NT2/D1 (cell line): ENCODE results near the gene PPP1R26.

Experiments used
- DNase-seq: peaks from one replicate; pipeline ENCODE4 v3.0.0-alpha.2; 2011; ENCODE audit warnings: low read depth, low spot score
- H3K27me3 ChIP-seq: 2 replicates; pipeline ENCODE4 v1.6.0; 2011; ENCODE audit warnings: mild to moderate bottlenecking; ENCODE audit not compliant: insufficient read length, insufficient read depth
- H3K36me3 ChIP-seq: 2 replicates; pipeline ENCODE4 v1.6.1; 2011; ENCODE audit warnings: mild to moderate bottlenecking, low read length, mixed read lengths; ENCODE audit not compliant: insufficient read depth, insufficient read length
- H3K4me1 ChIP-seq: 2 replicates; pipeline ENCODE4 v1.5.1; 2011; ENCODE audit not compliant: insufficient read depth, insufficient read length
- H3K4me3 ChIP-seq: 2 replicates; pipeline ENCODE4 v1.5.1; 2011; ENCODE audit warnings: low read depth; ENCODE audit not compliant: insufficient read length
- H3K9ac ChIP-seq: 2 replicates; pipeline ENCODE4 v1.6.0; 2011; ENCODE audit warnings: low read depth; ENCODE audit not compliant: insufficient read length
- H3K9me3 ChIP-seq: 2 replicates; pipeline ENCODE4 v1.5.1; 2011; ENCODE audit warnings: mild to moderate bottlenecking, low read length; ENCODE audit not compliant: insufficient read depth
- SUZ12 ChIP-seq: IDR thresholded peaks from 2 replicates; pipeline ENCODE4 v1.6.1; 2011; ENCODE audit not compliant: insufficient read length, insufficient read depth; ENCODE audit errors: extremely low read depth
- YY1 ChIP-seq: IDR thresholded peaks from 2 replicates; pipeline ENCODE4 v1.6.1; 2011; ENCODE audit not compliant: insufficient read length, insufficient read depth
- ZNF274 ChIP-seq: IDR thresholded peaks from 2 replicates; pipeline ENCODE4 v1.6.1; 2011; ENCODE audit warnings: mild to moderate bottlenecking, low read depth, low read length

Gene PPP1R26

GRCh38 chr9:135504262-135505243, 25.0 kb downstream of the PPP1R26 start:
- DNase-seq: no peak
- Histone ChIP-seq H3K4me1 (peaks cover 36% of the 10 kb centered on the region), H3K27me3 (no peaks in the 10 kb centered on the region), H3K9ac (no peak overlapping the region), H3K9me3 (no peaks in the 10 kb centered on the region), H3K36me3 (peaks cover 51% of the 10 kb centered on the region), H3K4me3 (no peak overlapping the region)
- no peak for TF ChIP-seq YY1
- no peak for TF ChIP-seq ZNF274
- TF ChIP-seq SUZ12: no peak

- Histone ChIP-seq H3K9me3 (no peaks in the 10 kb centered on the region), H3K9ac (peak overlapping the region; percentile 44), H3K4me3 (no peak overlapping the region), H3K27me3 (no peaks in the 10 kb centered on the region), H3K4me1 (peaks cover 36% of the 10 kb centered on the region), H3K36me3 (peaks cover 51% of the 10 kb centered on the region)
- DNase-seq: no peak
- TF ChIP-seq YY1: no peak
- TF ChIP-seq SUZ12: no peak
Measured at GRCh38 chr9:135505406-135506187, 26.0 kb downstream of the PPP1R26 start.

- no peaks in the 10 kb centered on the region for H3K27me3 ChIP-seq
- H3K9ac ChIP-seq: peak overlapping the region; percentile 44
- peaks cover 46% of the 10 kb centered on the region for H3K36me3 ChIP-seq
- H3K4me1 ChIP-seq: peaks cover 33% of the 10 kb centered on the region
- no peaks in the 10 kb centered on the region for H3K9me3 ChIP-seq
- no peak for DNase-seq
- no peak for TF ChIP-seq YY1
- TF ChIP-seq ZNF274: no peak
- TF ChIP-seq SUZ12: no peak
- H3K4me3 ChIP-seq: no peak overlapping the region
Measured at GRCh38 chr9:135506327-135507103, 26.9 kb downstream of the PPP1R26 start.

- Histone ChIP-seq H3K27me3 (no peaks in the 10 kb centered on the region), H3K4me3 (no peak overlapping the region), H3K36me3 (peaks cover 37% of the 10 kb centered on the region), H3K9me3 (no peaks in the 10 kb centered on the region), H3K4me1 (peaks cover 27% of the 10 kb centered on the region), H3K9ac (no peak overlapping the region)
- TF ChIP-seq YY1 (no peak), SUZ12 (no peak), ZNF274 (no peak)
- DNase-seq: no peak
Measured at GRCh38 chr9:135507104-135508035, 27.8 kb downstream of the PPP1R26 start.

- Histone ChIP-seq H3K27me3 (no peaks in the 10 kb centered on the region), H3K36me3 (peaks cover 28% of the 10 kb centered on the region), H3K4me3 (no peak overlapping the region), H3K9ac (no peak overlapping the region), H3K4me1 (peaks cover 27% of the 10 kb centered on the region), H3K9me3 (no peaks in the 10 kb centered on the region)
- no peak for TF ChIP-seq ZNF274
- no peak for TF ChIP-seq SUZ12
- no peak for DNase-seq
Measured at GRCh38 chr9:135508211-135508820, 28.7 kb downstream of the PPP1R26 start.

- Histone ChIP-seq H3K4me1 (peaks cover 24% of the 10 kb centered on the region), H3K4me3 (no peak overlapping the region), H3K27me3 (no peaks in the 10 kb centered on the region), H3K9ac (no peak overlapping the region), H3K9me3 (no peaks in the 10 kb centered on the region), H3K36me3 (peaks cover 17% of the 10 kb centered on the region)
- TF ChIP-seq ZNF274 (no peak), YY1 (no peak), SUZ12 (no peak)
- no peak for DNase-seq
Measured at GRCh38 chr9:135509458-135509857, 29.9 kb downstream of the PPP1R26 start.
